IMR-90 (cell line): Measurements from ENCODE around the gene TIMM29. TPM values are rescaled to one million over a fixed set of nuclear protein-coding genes. Genes with fewer than 3 reads are reported as not detected.

Experiments used
- ATAC-seq: fragments of 200-7000 bp; cut with Tn5 transposase; 2 replicates; pipeline ENCODE4 v1.9.1; 2020; ENCODE audit warnings: low read depth, mild to moderate bottlenecking, moderate library complexity
- BruUV-seq: library from RNA; stranded (reverse); fragments of 400-500 nt; replicated peaks from 2 replicates; lab custom pipeline; 2021; lab: Mats Ljungman, UMichigan
- CTCF ChIA-PET: fragments of 300-600 bp; formaldehyde crosslinking; extraction: SDS; loops from one replicate; lab custom pipeline; 2021; ENCODE audit warnings: antibody characterized with exemption; lab: Yijun Ruan, JAX
- POLR2A ChIA-PET: fragments of 300-600 bp; sonication (Branson Sonifier 250); formaldehyde crosslinking; loops from one replicate; lab custom pipeline; 2022; ENCODE audit warnings: antibody characterized with exemption; ENCODE audit not compliant: unreplicated experiment; lab: Charles Lee
- DNase-seq: peaks from one replicate; pipeline ENCODE4 v3.0.0; 2013
- H2AFZ ChIP-seq: replicated peaks from 2 replicates; pipeline ENCODE3; 2013; ENCODE audit warnings: low read length, mild to moderate bottlenecking; ENCODE audit not compliant: poor library complexity
- H2AK5ac ChIP-seq: 2 replicates; pipeline ENCODE4 v1.6.1; 2013; ENCODE audit warnings: low read depth, low read length, inconsistent platforms
- H2AK9ac ChIP-seq: replicated peaks from 2 replicates; pipeline ENCODE3; 2013; ENCODE audit warnings: mild to moderate bottlenecking, low read depth, low read length, moderate library complexity; ENCODE audit not compliant: poor library complexity
- H2BK120ac ChIP-seq: 2 replicates; pipeline ENCODE4 v1.6.1; 2013; ENCODE audit warnings: low read depth, low read length, inconsistent platforms
- H2BK15ac ChIP-seq: 3 replicates; pipeline ENCODE4 v1.6.1; 2013; ENCODE audit warnings: low read depth, low read length, inconsistent platforms
- H2BK20ac ChIP-seq: 2 replicates; pipeline ENCODE4 v1.6.1; 2013; ENCODE audit warnings: low read depth, mild to moderate bottlenecking, inconsistent platforms, low read length, moderate library complexity
- H2BK5ac ChIP-seq: 2 replicates; pipeline ENCODE4 v1.6.1; 2013; ENCODE audit warnings: mild to moderate bottlenecking, low read depth, low read length, inconsistent platforms; ENCODE audit not compliant: poor library complexity, severe bottlenecking
- H3K14ac ChIP-seq: replicated peaks from 2 replicates; pipeline ENCODE4 v1.6.1; 2013; ENCODE audit warnings: low read depth, low read length, inconsistent platforms
- H3K18ac ChIP-seq: 2 replicates; pipeline ENCODE4 v1.6.1; 2013; ENCODE audit warnings: low read depth, low read length, control low read depth
- H3K23ac ChIP-seq: 2 replicates; pipeline ENCODE4 v1.6.1; 2013; ENCODE audit warnings: low read depth, low read length, inconsistent platforms
- H3K27ac ChIP-seq: 2 replicates; pipeline ENCODE4 v1.5.1; 2013; ENCODE audit warnings: mild to moderate bottlenecking, control low read depth, low read length; ENCODE audit not compliant: insufficient read depth
- H3K27me3 ChIP-seq: 2 replicates; pipeline ENCODE4 v1.6.1; 2013; ENCODE audit warnings: low read length; ENCODE audit not compliant: control insufficient read depth, insufficient read depth
- H3K36me3 ChIP-seq: 2 replicates; pipeline ENCODE4 v1.6.1; 2013; ENCODE audit warnings: low read length, mixed read lengths; ENCODE audit not compliant: control insufficient read depth, insufficient read depth
- H3K4ac ChIP-seq: 2 replicates; pipeline ENCODE4 v1.6.1; 2013; ENCODE audit warnings: low read depth, low read length, inconsistent platforms
- H3K4me1 ChIP-seq: 2 replicates; pipeline ENCODE4 v1.6.1; 2013; ENCODE audit warnings: low read length, mixed read lengths; ENCODE audit not compliant: control insufficient read depth, insufficient read depth
- H3K4me2 ChIP-seq: 2 replicates; pipeline ENCODE4 v1.6.1; 2013; ENCODE audit warnings: low read depth, mild to moderate bottlenecking, control low read depth, low read length, moderate library complexity
- H3K4me3 ChIP-seq: 2 replicates; pipeline ENCODE4 v1.5.1; 2013; ENCODE audit warnings: low read depth, mild to moderate bottlenecking, control low read depth, low read length, moderate library complexity; ENCODE audit not compliant: insufficient read depth
- H3K56ac ChIP-seq: 2 replicates; pipeline ENCODE4 v1.6.1; 2013; ENCODE audit warnings: low read length, inconsistent platforms; ENCODE audit not compliant: insufficient read depth; ENCODE audit errors: extremely low read depth
- H3K79me1 ChIP-seq, 2 experiments: 2 replicates each; pipeline ENCODE4 v1.6.1; 2013; ENCODE audit warnings: low read length in 2 of 2, inconsistent platforms in 1 of 2, low read depth in 1 of 2
- H3K9ac ChIP-seq: 2 replicates; pipeline ENCODE4 v1.6.1; 2013; ENCODE audit warnings: low read depth, low read length, control low read depth
- H3K9me1 ChIP-seq: 2 replicates; pipeline ENCODE4 v1.6.1; 2013; ENCODE audit warnings: low read length, inconsistent platforms; ENCODE audit not compliant: insufficient read depth
- H3K9me3 ChIP-seq: 2 replicates; pipeline ENCODE4 v1.6.1; 2013; ENCODE audit warnings: low read length; ENCODE audit not compliant: control insufficient read depth, insufficient read depth
- H4K20me1 ChIP-seq: 2 replicates; pipeline ENCODE4 v1.6.1; 2013; ENCODE audit warnings: low read length, inconsistent platforms; ENCODE audit not compliant: insufficient read depth
- H4K5ac ChIP-seq: 2 replicates; pipeline ENCODE4 v1.6.1; 2013; ENCODE audit warnings: mild to moderate bottlenecking, low read depth, low read length, control low read depth
- H4K8ac ChIP-seq, 2 experiments: 2 replicates each; pipeline ENCODE4 v1.6.1; 2013; ENCODE audit warnings: low read depth in 2 of 2, low read length in 2 of 2, control low read depth in 1 of 2, inconsistent platforms in 1 of 2
- H4K91ac ChIP-seq: 2 replicates; pipeline ENCODE4 v1.6.1; 2013; ENCODE audit warnings: low read depth, low read length, inconsistent platforms; ENCODE audit not compliant: insufficient read depth
- CEBPB ChIP-seq: IDR thresholded peaks from 2 replicates; pipeline ENCODE4 v1.6.1; 2012; ENCODE audit warnings: low read depth, low read length, improper control_type of control experiment
- CHD1 ChIP-seq: IDR thresholded peaks from 2 replicates; pipeline ENCODE4 v1.6.1; 2012; ENCODE audit warnings: low read depth, low read length, improper control_type of control experiment
- FOS ChIP-seq: fragments of 150-350 bp; IDR thresholded peaks from 2 replicates; pipeline ENCODE4 v1.6.1; 2016; ENCODE audit warnings: low read depth, low read length
- MAFK ChIP-seq: IDR thresholded peaks from 2 replicates; pipeline ENCODE4 v1.6.1; 2012; ENCODE audit warnings: low read depth, low read length, improper control_type of control experiment
- MAZ ChIP-seq: IDR thresholded peaks from 2 replicates; pipeline ENCODE4 v1.6.1; 2012; ENCODE audit warnings: low read depth, mild to moderate bottlenecking, low read length, improper control_type of control experiment, moderate library complexity, borderline replicate concordance
- MXI1 ChIP-seq: IDR thresholded peaks from 2 replicates; pipeline ENCODE4 v1.6.1; 2012; ENCODE audit warnings: low read depth, mild to moderate bottlenecking, low read length, moderate library complexity, borderline replicate concordance
- RAD21 ChIP-seq: IDR thresholded peaks from 2 replicates; pipeline ENCODE4 v1.6.1; 2012; ENCODE audit warnings: low read length, improper control_type of control experiment
- RCOR1 ChIP-seq: IDR thresholded peaks from 2 replicates; pipeline ENCODE4 v1.6.1; 2012; ENCODE audit warnings: mild to moderate bottlenecking, low read length, improper control_type of control experiment; ENCODE audit not compliant: insufficient replicate concordance
- RFX5 ChIP-seq: IDR thresholded peaks from 2 replicates; pipeline ENCODE4 v1.8.0; 2012; ENCODE audit warnings: low read depth, mild to moderate bottlenecking, low read length, moderate library complexity
- SMC3 ChIP-seq: fragments of 150-350 bp; IDR thresholded peaks from 2 replicates; pipeline ENCODE4 v1.6.1; 2016; ENCODE audit warnings: low read depth, mild to moderate bottlenecking, antibody characterized with exemption, low read length, moderate library complexity
- USF2 ChIP-seq: fragments of 150-350 bp; IDR thresholded peaks from 2 replicates; pipeline ENCODE4 v1.6.1; 2017; ENCODE audit warnings: mild to moderate bottlenecking, antibody characterized with exemption, low read length, low read depth
- WGBS, 2 experiments: methylation state at CpG; one replicate each; pipeline versions ENCODE4 v1.1.5 to v1.1.7; 2013; ENCODE audit warnings: missing lambda C conversion rate in 2 of 2; ENCODE audit not compliant: insufficient read length in 1 of 2; ENCODE audit errors: extremely low coverage in 2 of 2; 5-methylcytosine and 5-hydroxymethylcytosine counted together
- dilution Hi-C: fragments of 300-500 bp; cut with HindIII; formaldehyde crosslinking; loops from one replicate; pipeline ENCODE4 v1.14.3; 2018; ENCODE audit warnings: low sequenced_read_pairs; ENCODE audit not compliant: unreplicated experiment
- in situ Hi-C: fragments of 300-500 bp; cut with MboI; formaldehyde crosslinking; loops from 3 replicates; pipeline ENCODE4 v1.14.3; 2019; ENCODE audit warnings: low sequenced_read_pairs, inconsistent platforms, mixed read lengths
- intact Hi-C: fragments of 100-400 bp; cut with micrococcal nuclease; formaldehyde crosslinking; loops from 2 replicates; pipeline ENCODE4 v1.10.0; 2022
- polyA plus RNA-seq, 3 experiments: library from polyadenylated mRNA; depleted of rRNA; stranded (reverse); fragments of >200 nt; gene quantifications; 2 replicates each; pipeline ENCODE4 v1.2.3, GENCODE V29; 2012; ENCODE audit warnings: low replicate concordance in 1 of 3
- total RNA-seq: library from RNA; depleted of rRNA; stranded (reverse); fragments of >200 nt; gene quantifications from 2 replicates; pipeline ENCODE4 v1.2.3, GENCODE V29; 2012
- TF ChIP-seq, protein P1 (sequence below): fragments of 150-350 bp; IDR thresholded peaks from 2 replicates; pipeline ENCODE4 v1.6.1; 2016; ENCODE audit warnings: low read depth, mild to moderate bottlenecking, low read length, moderate library complexity, borderline replicate concordance
- TF ChIP-seq, protein P2 (sequence below): conservative IDR thresholded peaks from 2 replicates; pipeline ENCODE4 v1.5.1; 2012; ENCODE audit warnings: mild to moderate bottlenecking, low read depth, low read length, improper control_type of control experiment

TIMM29 gene
- total and polyA plus RNA-seq, 2 of the 4 experiments (the other 2 are of a cell fraction) = 9.3 to 13.4 TPM

DNA sequence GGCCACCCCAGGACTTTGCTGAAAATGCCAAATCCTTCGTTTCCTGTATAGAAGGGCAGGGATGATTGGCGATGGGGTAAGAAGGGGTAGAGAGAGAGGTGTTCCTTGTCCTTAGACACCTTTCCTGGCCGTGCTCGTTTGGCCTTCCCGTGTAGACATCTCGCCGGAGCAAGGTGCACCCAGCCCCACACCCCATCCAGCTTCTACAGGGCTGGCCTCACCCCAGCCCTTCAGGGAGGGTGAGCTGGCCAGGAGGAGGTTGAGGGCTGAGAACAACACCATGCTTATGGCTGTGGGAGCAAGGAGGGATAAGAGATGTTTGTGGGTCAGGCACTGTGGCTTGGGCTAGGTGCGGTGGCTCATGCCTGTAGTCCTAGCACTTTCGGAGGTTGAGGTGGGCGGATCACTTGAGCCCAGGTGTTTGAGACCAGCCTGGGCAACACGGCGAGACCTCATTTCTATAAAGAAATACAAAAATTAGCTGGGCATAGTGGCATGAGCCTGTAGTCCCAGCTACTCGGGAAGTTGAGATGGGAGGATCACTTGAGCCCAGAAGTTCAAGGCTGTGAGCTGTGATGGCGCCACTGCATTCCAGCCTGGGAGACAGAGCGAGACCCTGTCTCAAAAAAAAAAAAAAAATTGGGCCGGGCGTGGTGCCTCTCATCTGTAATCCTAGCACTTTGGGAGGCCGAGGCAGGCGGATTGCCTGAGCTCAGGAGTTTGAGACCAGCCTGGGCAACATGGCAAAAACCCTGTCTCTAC lies 47.7 kb downstream of the TIMM29 start:
- peaks cover 96% of the 10 kb centered on the region for H4K20me1 ChIP-seq
- ATAC-seq (peak; percentile 25), DNase-seq (no peak)
- peak overlapping the region in 1 of 2 experiments; percentile 74; a peak in 2 of 4 replicates for H4K8ac ChIP-seq
- 89% methylated on average over 5 of the region's 19 CpGs; no CpG with 5 or more reads in 1 of the 2 experiments for WGBS, 2 experiments
- ChIA-PET CTCF (interaction anchor here (0.9 kb wide), 1 partner anchor 34 kb away, joined by 4 read pairs; no protein-coding TSS in a partner anchor), POLR2A (no interaction called here)
- H3K14ac ChIP-seq = peak overlapping the region; percentile 89; the same call in 1 of the 2 replicates
- no TSS peak for BruUV-seq
- H3K4ac ChIP-seq = peak overlapping the region; percentile 87
- no peak overlapping the region for H2BK15ac ChIP-seq
- no peaks in the 10 kb centered on the region for H3K27me3 ChIP-seq
- peaks cover 31% of the 10 kb centered on the region for H3K9me1 ChIP-seq
- no peak overlapping the region for H3K18ac ChIP-seq
- H3K56ac ChIP-seq = no peak overlapping the region
- H3K79me1 ChIP-seq = peaks cover 19 to 78% of the 10 kb centered on the region in 2 experiments; a peak in 3 of 4 replicates
- H2AK9ac ChIP-seq = peak overlapping the region; percentile 93
- no peak overlapping the region for H2BK20ac ChIP-seq
- peak overlapping the region; percentile 70 for H4K5ac ChIP-seq
- peaks cover 4% of the 10 kb centered on the region; the same call in 1 of the 2 replicates for H3K36me3 ChIP-seq
- H3K4me2 ChIP-seq = peak overlapping the region; percentile 79
- no peak overlapping the region for H3K4me3 ChIP-seq
- dilution Hi-C loops = no loop called here
- 0 out of 2 replicates have a peak overlapping the region, but pooled peaks have one; percentile 46 for H4K91ac ChIP-seq
- H3K9ac ChIP-seq = peak overlapping the region; percentile 6; the same call in 1 of the 2 replicates
- peak overlapping the region; percentile 67 for H2BK5ac ChIP-seq
- H3K4me1 ChIP-seq = peaks cover 16% of the 10 kb centered on the region
- in situ Hi-C loops = no loop called here
- H2AK5ac ChIP-seq = peak overlapping the region; percentile 9; the same call in 1 of the 2 replicates
- no peaks in the 10 kb centered on the region for H3K9me3 ChIP-seq
- H3K27ac ChIP-seq = peak overlapping the region; percentile 34; the same call in 1 of the 2 replicates
- H2BK120ac ChIP-seq = peak overlapping the region; percentile 53
- H3K23ac ChIP-seq = peak overlapping the region; percentile 81; the same call in 1 of the 2 replicates
- peak overlapping the region; percentile 84 for H2AFZ ChIP-seq
- intact Hi-C loops = no loop called here
- TF ChIP-seq MAFK (no peak), RAD21 (no peak), CEBPB (no peak), CHD1 (no peak), FOS (no peak), MXI1 (no peak), RCOR1 (no peak), SMC3 (no peak), MAZ (no peak), RFX5 (no peak), USF2 (no peak)
- TF ChIP-seq, protein P1, sequence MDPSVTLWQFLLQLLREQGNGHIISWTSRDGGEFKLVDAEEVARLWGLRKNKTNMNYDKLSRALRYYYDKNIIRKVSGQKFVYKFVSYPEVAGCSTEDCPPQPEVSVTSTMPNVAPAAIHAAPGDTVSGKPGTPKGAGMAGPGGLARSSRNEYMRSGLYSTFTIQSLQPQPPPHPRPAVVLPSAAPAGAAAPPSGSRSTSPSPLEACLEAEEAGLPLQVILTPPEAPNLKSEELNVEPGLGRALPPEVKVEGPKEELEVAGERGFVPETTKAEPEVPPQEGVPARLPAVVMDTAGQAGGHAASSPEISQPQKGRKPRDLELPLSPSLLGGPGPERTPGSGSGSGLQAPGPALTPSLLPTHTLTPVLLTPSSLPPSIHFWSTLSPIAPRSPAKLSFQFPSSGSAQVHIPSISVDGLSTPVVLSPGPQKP = no peak
- TF ChIP-seq, protein P2, sequence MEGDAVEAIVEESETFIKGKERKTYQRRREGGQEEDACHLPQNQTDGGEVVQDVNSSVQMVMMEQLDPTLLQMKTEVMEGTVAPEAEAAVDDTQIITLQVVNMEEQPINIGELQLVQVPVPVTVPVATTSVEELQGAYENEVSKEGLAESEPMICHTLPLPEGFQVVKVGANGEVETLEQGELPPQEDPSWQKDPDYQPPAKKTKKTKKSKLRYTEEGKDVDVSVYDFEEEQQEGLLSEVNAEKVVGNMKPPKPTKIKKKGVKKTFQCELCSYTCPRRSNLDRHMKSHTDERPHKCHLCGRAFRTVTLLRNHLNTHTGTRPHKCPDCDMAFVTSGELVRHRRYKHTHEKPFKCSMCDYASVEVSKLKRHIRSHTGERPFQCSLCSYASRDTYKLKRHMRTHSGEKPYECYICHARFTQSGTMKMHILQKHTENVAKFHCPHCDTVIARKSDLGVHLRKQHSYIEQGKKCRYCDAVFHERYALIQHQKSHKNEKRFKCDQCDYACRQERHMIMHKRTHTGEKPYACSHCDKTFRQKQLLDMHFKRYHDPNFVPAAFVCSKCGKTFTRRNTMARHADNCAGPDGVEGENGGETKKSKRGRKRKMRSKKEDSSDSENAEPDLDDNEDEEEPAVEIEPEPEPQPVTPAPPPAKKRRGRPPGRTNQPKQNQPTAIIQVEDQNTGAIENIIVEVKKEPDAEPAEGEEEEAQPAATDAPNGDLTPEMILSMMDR = no peak
